Thyroid gland (tissue), 4 donors: ENCODE measurements around the gene GUCA2A. TPM values are rescaled to one million over a fixed set of nuclear protein-coding genes. Genes with fewer than 3 reads are reported as not detected.
"Not testable (repeated sequence)": the region's sequence is repeated elsewhere in the genome, so short reads cannot be mapped to it uniquely, and the experiment has no call there.

Experiments
- DNase-seq, 2 donors: peaks; one replicate each; pipeline ENCODE4 v3.0.0-alpha.2; 2019
- H3K27ac ChIP-seq, 3 donors: fragments of 200-600 bp; sonication (generic); 1 replicate in 2 of 3; 2 replicates in 1 of 3; pipeline ENCODE4 v1.5.1; 2016 to 2019; ENCODE audit warnings: mild to moderate bottlenecking in 1 of 3, moderate library complexity in 1 of 3
- H3K27me3 ChIP-seq: fragments of 200-600 bp; sonication (generic); one replicate; pipeline ENCODE4 v1.5.1; 2019
- H3K36me3 ChIP-seq, 2 donors: fragments of 200-600 bp; sonication (generic); one replicate each; pipeline ENCODE4 v1.5.1; 2016 to 2019
- H3K4me1 ChIP-seq, 2 donors: fragments of 200-600 bp; sonication (generic); one replicate each; pipeline ENCODE4 v1.5.1; 2017 to 2019
- H3K4me3 ChIP-seq, 3 donors: fragments of 200-600 bp; sonication (generic); replicated peaks in 1 of 3; 1 replicate in 2 of 3; 2 replicates in 1 of 3; pipeline ENCODE4 v1.5.1; 2016; ENCODE audit warnings: mild to moderate bottlenecking in 1 of 3
- H3K9me3 ChIP-seq: fragments of 200-600 bp; sonication (generic); one replicate; pipeline ENCODE4 v1.5.1; 2017
- CTCF ChIP-seq, 6 experiments: fragments of 200-600 bp in 3 of 6; fragments of 450-650 bp in 3 of 6; sonication (generic) in 3 of 6; IDR thresholded peaks; one replicate each; pipeline ENCODE4 v1.5.1; 2016 to 2019; ENCODE audit warnings: antibody characterized with exemption in 6 of 6, mild to moderate bottlenecking in 2 of 6, inconsistent platforms in 1 of 6, moderate library complexity in 1 of 6
- POLR2A ChIP-seq, 2 donors: fragments of 450-650 bp; IDR thresholded peaks; one replicate each; pipeline ENCODE4 v1.6.1; 2017; ENCODE audit warnings: antibody characterized with exemption in 2 of 2, mild to moderate bottlenecking in 2 of 2, moderate library complexity in 1 of 2
- WGBS, 2 donors: methylation state at CpG; one replicate each; pipeline ENCODE4 v1.1.5; 2017; 5-methylcytosine and 5-hydroxymethylcytosine counted together
- intact Hi-C: fragments of 100-400 bp; cut with DNase I; formaldehyde crosslinking; loops from one replicate; pipeline ENCODE4 v1.15.1; 2023
- total RNA-seq, 4 donors: library from RNA; depleted of rRNA; stranded (reverse); fragments of >200 nt; gene quantifications; one replicate each; pipeline ENCODE4 v1.2.3, GENCODE V29; 2016

Gene GUCA2A
- total RNA-seq, result not detected

- no peaks in the 10 kb centered on the region for H3K27me3 ChIP-seq
- peaks cover 12 to 35% of the 10 kb centered on the region in 2 donors for H3K4me1 ChIP-seq
- 77 to 78% methylated on average over 20 to 21 of the region's 24 CpGs for WGBS, 2 donors
- intact Hi-C loops, result loop anchor here (10.0 kb wide), 1 partner anchor 580 kb away; no protein-coding TSS in a partner anchor
- no peak for TF ChIP-seq POLR2A (IDR thresholded peaks at IDR 0.05)
- no peak for TF ChIP-seq CTCF (IDR thresholded peaks at IDR 0.05)
- H3K27ac ChIP-seq, result peak within 1 kb of the TSS in 2 of 3 donors; percentile 9 to 65
- H3K36me3 ChIP-seq, result no peaks in the 10 kb centered on the region
- H3K4me3 ChIP-seq, result no peak within 1 kb of the TSS
- DNase-seq, result no peak
- no peaks in the 10 kb centered on the region for H3K9me3 ChIP-seq
Measured at GRCh38 chr1:42164551-42165420, at the start of gene GUCA2A. Gene GUCA2A (minus strand): TSS chr1:42164745. CDS start chr1:42164712, 33 bp downstream.

GRCh38 chr1:42211224-42211623, 46.7 kb upstream of the GUCA2A start:
- H3K27ac ChIP-seq, result no peak overlapping the region
- H3K36me3 ChIP-seq, result no peaks in the 10 kb centered on the region
- DNase-seq, result no peak
- WGBS, 2 donors, result 85 to 96% methylated on average over 2 of the region's 2 CpGs
- no peaks in the 10 kb centered on the region for H3K27me3 ChIP-seq
- TF ChIP-seq CTCF (IDR thresholded peaks at IDR 0.05) (no peak), POLR2A (IDR thresholded peaks at IDR 0.05) (no peak)
- H3K9me3 ChIP-seq, result no peaks in the 10 kb centered on the region
- no peak overlapping the region for H3K4me3 ChIP-seq
- peaks cover 10 to 24% of the 10 kb centered on the region in 2 donors for H3K4me1 ChIP-seq
- intact Hi-C loops, result no loop called here

GRCh38 chr1:42210421-42211133, 46.0 kb upstream of the GUCA2A start:
- peaks cover 10 to 24% of the 10 kb centered on the region in 2 donors for H3K4me1 ChIP-seq
- no peak overlapping the region for H3K27ac ChIP-seq
- H3K9me3 ChIP-seq, result no peaks in the 10 kb centered on the region
- no peak overlapping the region for H3K4me3 ChIP-seq
- 98% methylated on average over 6 of the region's 6 CpGs for WGBS, 2 donors
- H3K27me3 ChIP-seq, result no peaks in the 10 kb centered on the region
- DNase-seq, result no peak
- no peaks in the 10 kb centered on the region for H3K36me3 ChIP-seq
- TF ChIP-seq POLR2A (IDR thresholded peaks at IDR 0.05) (no peak), CTCF (IDR thresholded peaks at IDR 0.05) (no peak)
- intact Hi-C loops, result no loop called here

GRCh38 chr1:42209526-42210251, 45.1 kb upstream of the GUCA2A start:
- WGBS, 2 donors, result 80 to 86% methylated on average over 6 of the region's 6 CpGs
- H3K4me3 ChIP-seq, result no peak overlapping the region
- H3K27ac ChIP-seq, result no peak overlapping the region
- H3K36me3 ChIP-seq, result no peaks in the 10 kb centered on the region
- H3K27me3 ChIP-seq, result no peaks in the 10 kb centered on the region
- peaks cover 7 to 22% of the 10 kb centered on the region in 2 donors for H3K4me1 ChIP-seq
- intact Hi-C loops, result no loop called here
- no peak for DNase-seq
- H3K9me3 ChIP-seq, result no peaks in the 10 kb centered on the region
- no peak for TF ChIP-seq POLR2A (IDR thresholded peaks at IDR 0.05)
- TF ChIP-seq CTCF (IDR thresholded peaks at IDR 0.05), result no peak

GRCh38 chr1:42206930-42207329, 42.4 kb upstream of the GUCA2A start:
- H3K9me3 ChIP-seq, H3K36me3 ChIP-seq, H3K27me3 ChIP-seq, intact Hi-C loops, H3K4me3 ChIP-seq, DNase-seq, H3K27ac ChIP-seq: not testable (repeated sequence)
- 97 to 98% methylated on average over 2 of the region's 2 CpGs for WGBS, 2 donors
- H3K4me1 ChIP-seq, result peaks cover 0 to 13% of the 10 kb centered on the region in 2 donors
